Fibroblast of gingiva (primary cell): ENCODE measurements around the gene HOXD13.

Experiments used
- DNase-seq: peaks from one replicate; pipeline ENCODE4 v3.0.0-alpha.2; 2011; ENCODE audit warnings: low read depth

The HOXD13 gene

GRCh38 chr2:176081376-176081836 is 11.1 kb upstream of the HOXD13 start:
- no peak for DNase-seq

GRCh38 chr2:176081837-176082524 is 10.5 kb upstream of the HOXD13 start:
- DNase-seq, result no peak

- no peak for DNase-seq
Observed at GRCh38 chr2:176082525-176082823, 10.0 kb upstream of the HOXD13 start.

- DNase-seq, result no peak
Observed at GRCh38 chr2:176082824-176083751, 9.4 kb upstream of the HOXD13 start.

GRCh38 chr2:176083796-176084261 is 8.7 kb upstream of the HOXD13 start, which contains the start of gene EVX2:
TSS of gene EVX2 (minus strand) at chr2:176083962. CDS start at chr2:176083776, 186 bp downstream.
- DNase-seq, result no peak

GRCh38 chr2:176084611-176085119 is 7.9 kb upstream of the HOXD13 start:
- no peak for DNase-seq

- DNase-seq, result no peak
Observed at GRCh38 chr2:176085120-176085788, 7.3 kb upstream of the HOXD13 start.

- peak; percentile 16 for DNase-seq
Observed at GRCh38 chr2:176085861-176086771, 6.4 kb upstream of the HOXD13 start.

- DNase-seq, result no peak
Observed at GRCh38 chr2:176087330-176088047, 5.0 kb upstream of the HOXD13 start.

- peak; percentile 24 for DNase-seq
Observed at GRCh38 chr2:176088048-176088936, 4.2 kb upstream of the HOXD13 start.

GRCh38 chr2:176088937-176089842 is 3.3 kb upstream of the HOXD13 start:
- no peak for DNase-seq

GRCh38 chr2:176089843-176090395 is 2.6 kb upstream of the HOXD13 start:
- DNase-seq, result no peak

- DNase-seq, result no peak
Observed at GRCh38 chr2:176090862-176091261, 1.7 kb upstream of the HOXD13 start.

GRCh38 chr2:176091329-176092258 is 927 bp upstream of the HOXD13 start:
- DNase-seq, result no peak

- no peak for DNase-seq
Observed at GRCh38 chr2:176093145-176093897, 800 bp downstream of the HOXD13 start.

GRCh38 chr2:176093898-176094249 is 1.4 kb downstream of the HOXD13 start:
- no peak for DNase-seq
